HCT116 (cell line): ENCODE results near the gene MSI2. TPM values are rescaled to one million over a fixed set of nuclear protein-coding genes. Genes with fewer than 3 reads are reported as not detected.

Experiments
- ATAC-seq: fragments of 200-7000 bp; cut with Tn5 transposase; 2 replicates; pipeline ENCODE4 v1.9.1; 2020; ENCODE audit warnings: mild to moderate bottlenecking, moderate library complexity
- BruUV-seq: library from RNA; stranded (reverse); fragments of 400-500 nt; replicated peaks from 2 replicates; lab custom pipeline; 2021; lab: Mats Ljungman, UMichigan
- CTCF ChIA-PET: fragments of 300-600 bp; sonication (Branson Sonifier 250); formaldehyde crosslinking; loops from one replicate; lab custom pipeline; 2021; ENCODE audit warnings: antibody characterized with exemption; lab: Charles Lee
- POLR2A ChIA-PET: fragments of 300-600, 350-600 bp; sonication (Branson Sonifier 250); formaldehyde crosslinking; loops from one replicate; lab custom pipeline; 2021; ENCODE audit warnings: antibody characterized with exemption; lab: Charles Lee
- RAD21 ChIA-PET, 2 experiments: fragments of 300-600 bp; sonication (Branson Sonifier 250); formaldehyde crosslinking; loops; one replicate each; lab custom pipeline; 2023; ENCODE audit warnings: low total read pairs in 2 of 2; ENCODE audit not compliant: uncharacterized antibody in 2 of 2, unreplicated experiment in 2 of 2, low non-redundant PET in 1 of 2; lab: Charles Lee
- DNase-seq: peaks from one replicate; pipeline ENCODE4 v3.0.0-alpha.2; 2010; ENCODE audit warnings: low read depth, low spot score
- H2AFZ ChIP-seq: fragments of 200-600 bp; shearing (Covaris generic), sonication (generic); 2 replicates; pipeline ENCODE4 v1.6.1; 2017; ENCODE audit warnings: low read depth, mixed run types, mixed read lengths, antibody characterized with exemption, low read length; ENCODE audit not compliant: poor library complexity, severe bottlenecking
- H3K27ac ChIP-seq: 2 replicates; pipeline ENCODE4 v1.5.1; 2012; ENCODE audit warnings: low read depth, low read length
- H3K27me3 ChIP-seq: fragments of 200-600 bp; sonication (generic); 2 replicates; pipeline ENCODE4 v1.6.1; 2016; ENCODE audit warnings: mixed run types, low read length, mixed read lengths; ENCODE audit not compliant: insufficient read depth
- H3K36me3 ChIP-seq, 2 experiments: fragments of 200-500 bp in 1 of 2; fragments of 200-600 bp in 1 of 2; sonication (Bioruptor generic) in 1 of 2; sonication (generic) in 1 of 2; 2 replicates each; pipeline versions ENCODE4 v1.5.1 to v1.6.1; 2014 to 2016; ENCODE audit warnings: low read length in 2 of 2, inconsistent platforms in 1 of 2, mixed read lengths in 1 of 2, mixed run types in 1 of 2; ENCODE audit not compliant: insufficient read depth in 2 of 2, control insufficient read depth in 1 of 2
- H3K4me1 ChIP-seq, 2 experiments: fragments of 200-600 bp in 1 of 2; sonication (generic) in 1 of 2; 2 replicates each; pipeline versions ENCODE4 v1.5.1 to v1.6.1; 2012 to 2017; ENCODE audit warnings: low read length in 2 of 2, inconsistent platforms in 1 of 2, mild to moderate bottlenecking in 1 of 2, mixed read lengths in 1 of 2, mixed run types in 1 of 2, moderate library complexity in 1 of 2; ENCODE audit not compliant: insufficient read depth in 2 of 2, control insufficient read depth in 1 of 2
- H3K4me2 ChIP-seq: fragments of 200-600 bp; sonication (generic); 2 replicates; pipeline ENCODE4 v1.6.1; 2017; ENCODE audit warnings: mixed run types, low read length, mixed read lengths
- H3K4me3 ChIP-seq, 2 experiments: fragments of 200-600 bp in 1 of 2; sonication (generic) in 1 of 2; replicated peaks in 1 of 2; 2 replicates each; pipeline ENCODE4 v1.5.1; 2011 to 2016; ENCODE audit warnings: low read length in 2 of 2, control low read depth in 1 of 2, low read depth in 1 of 2, mild to moderate bottlenecking in 1 of 2, mixed read lengths in 1 of 2, mixed run types in 1 of 2
- H3K79me2 ChIP-seq: fragments of 200-600 bp; sonication (generic); 2 replicates; pipeline ENCODE4 v1.6.1; 2017; ENCODE audit warnings: mild to moderate bottlenecking, mixed run types, low read length, moderate library complexity, mixed read lengths; ENCODE audit not compliant: insufficient read depth
- H3K9ac ChIP-seq: fragments of 200-600 bp; sonication (generic); 2 replicates; pipeline ENCODE4 v1.6.1; 2016; ENCODE audit warnings: low read length, mixed read lengths
- H3K9me2 ChIP-seq: fragments of 200-600 bp; sonication (generic), shearing (Covaris generic); 2 replicates; pipeline ENCODE4 v1.6.1; 2017; ENCODE audit warnings: mixed run types, mild to moderate bottlenecking, moderate library complexity; ENCODE audit not compliant: insufficient read depth
- H3K9me3 ChIP-seq, 2 experiments: fragments of 200-500 bp in 1 of 2; fragments of 200-600 bp in 1 of 2; sonication (Bioruptor generic) in 1 of 2; sonication (generic) in 1 of 2; 2 replicates each; pipeline ENCODE4 v1.6.1; 2014 to 2017; ENCODE audit warnings: low read length in 2 of 2, mixed read lengths in 2 of 2, inconsistent platforms in 1 of 2, low read depth in 1 of 2, mild to moderate bottlenecking in 1 of 2, mixed run types in 1 of 2, moderate library complexity in 1 of 2; ENCODE audit not compliant: control insufficient read depth in 1 of 2, insufficient read depth in 1 of 2
- H4K20me1 ChIP-seq: fragments of 200-600 bp; sonication (generic), shearing (Covaris generic); 2 replicates; pipeline ENCODE4 v1.6.1; 2017; ENCODE audit warnings: mixed run types, mild to moderate bottlenecking, moderate library complexity; ENCODE audit not compliant: insufficient read depth
- CBX3 ChIP-seq: IDR thresholded peaks from 2 replicates; pipeline ENCODE4 v1.6.1; 2012; ENCODE audit warnings: low read depth
- CEBPB ChIP-seq: IDR thresholded peaks from 2 replicates; pipeline ENCODE4 v1.6.1; 2012; ENCODE audit warnings: low read depth
- CTCF ChIP-seq, 3 experiments: fragments of 200-600 bp in 1 of 3; sonication (generic) in 1 of 3; IDR thresholded peaks in 2 of 3; conservative IDR thresholded peaks in 1 of 3; 2 replicates each; pipeline ENCODE4 v1.5.1; 2012 to 2017; ENCODE audit warnings: low read depth in 2 of 3, low read length in 2 of 3, antibody characterized with exemption in 1 of 3, borderline replicate concordance in 1 of 3, control low read depth in 1 of 3, mild to moderate bottlenecking in 1 of 3, mixed read lengths in 1 of 3, mixed run types in 1 of 3, moderate library complexity in 1 of 3; ENCODE audit not compliant: insufficient read depth in 1 of 3
- EGR1 ChIP-seq: IDR thresholded peaks from 2 replicates; pipeline ENCODE4 v1.6.1; 2012; ENCODE audit warnings: low read depth
- ELF1 ChIP-seq: IDR thresholded peaks from 2 replicates; pipeline ENCODE4 v1.6.1; 2012; ENCODE audit warnings: low read depth, borderline replicate concordance
- EZH2 ChIP-seq: fragments of 200-600 bp; sonication (generic); IDR thresholded peaks from 2 replicates; pipeline ENCODE4 v1.6.1; 2017; ENCODE audit warnings: antibody characterized with exemption, mixed run types
- FOSL1 ChIP-seq: IDR thresholded peaks from 2 replicates; pipeline ENCODE4 v1.6.1; 2012; ENCODE audit warnings: low read depth
- JUND ChIP-seq: IDR thresholded peaks from 2 replicates; pipeline ENCODE4 v1.6.1; 2012
- MAX ChIP-seq: IDR thresholded peaks from 2 replicates; pipeline ENCODE4 v1.6.1; 2012
- POLR2AphosphoS5 ChIP-seq: IDR thresholded peaks from 2 replicates; pipeline ENCODE4 v1.6.1; 2011; ENCODE audit warnings: mild to moderate bottlenecking, low read depth, low read length, moderate library complexity
- RAD21 ChIP-seq: IDR thresholded peaks from 2 replicates; pipeline ENCODE4 v1.6.1; 2012; ENCODE audit warnings: low read depth, mild to moderate bottlenecking
- SIN3A ChIP-seq: IDR thresholded peaks from 2 replicates; pipeline ENCODE4 v1.6.1; 2012; ENCODE audit warnings: low read depth
- SP1 ChIP-seq: IDR thresholded peaks from 2 replicates; pipeline ENCODE4 v1.6.1; 2012; ENCODE audit warnings: low read depth
- TCF7L2 ChIP-seq: IDR thresholded peaks from 2 replicates; pipeline ENCODE4 v1.7.0; 2011; ENCODE audit warnings: borderline replicate concordance, inconsistent platforms; ENCODE audit not compliant: insufficient read depth, insufficient read length; ENCODE audit errors: extremely low read depth
- YY1 ChIP-seq: IDR thresholded peaks from 2 replicates; pipeline ENCODE4 v1.6.1; 2011; ENCODE audit warnings: low read length, low read depth, moderate library complexity, mild to moderate bottlenecking; ENCODE audit not compliant: insufficient replicate concordance; ENCODE audit errors: extremely low read depth
- ZFX ChIP-seq: fragments of 450-650 bp; IDR thresholded peaks from 2 replicates; pipeline ENCODE4 v1.6.1; 2017
- intact Hi-C: fragments of 100-400 bp; cut with micrococcal nuclease; formaldehyde crosslinking; loops from 2 replicates; pipeline ENCODE4 v1.10.0; 2022
- total RNA-seq: library from RNA; stranded (reverse); gene quantifications from one replicate; pipeline ENCODE4 v1.2.1, GENCODE V29; 2021; ENCODE audit not compliant: unreplicated experiment
- TF ChIP-seq, protein P1 (sequence below): IDR thresholded peaks from 2 replicates; pipeline ENCODE4 v1.6.1; 2012; ENCODE audit warnings: low read depth
- TF ChIP-seq, protein P2 (sequence below): IDR thresholded peaks from 2 replicates; pipeline ENCODE4 v1.6.1; 2012

The MSI2 gene
- total RNA-seq, 1 experiment from 2014 or later, result 137 TPM

GRCh38 chr17:57484081-57484666 lies 227.9 kb downstream of the MSI2 start:
- Histone ChIP-seq H3K9me3 (no peaks in the 10 kb centered on the region), H4K20me1 (no peaks in the 10 kb centered on the region), H3K79me2 (no peaks in the 10 kb centered on the region), H3K9ac (no peak overlapping the region), H3K27ac (no peak overlapping the region), H3K9me2 (no peaks in the 10 kb centered on the region), H2AFZ (no peak overlapping the region), H3K4me1 (peaks cover 0 to 8% of the 10 kb centered on the region in 2 experiments; a peak in 1 of 4 replicates), H3K27me3 (no peaks in the 10 kb centered on the region), H3K4me3 (no peak overlapping the region), H3K4me2 (no peak overlapping the region), H3K36me3 (no peaks in the 10 kb centered on the region)
- TF ChIP-seq FOSL1 (no peak), CEBPB (no peak), EZH2 (no peak), TCF7L2 (no peak), CTCF (IDR thresholded peaks at IDR 0.05 in 2 of 3, conservative IDR thresholded peaks at IDR 0.05 in 1 of 3; ENCODE audit: borderline replicate concordance in 1 of 3, insufficient read depth in 1 of 3, low read depth in 2 of 3, low read length in 2 of 3) (no peak), SIN3A (no peak), POLR2AphosphoS5 (no peak), MAX (no peak), SP1 (no peak), YY1 (no peak), ZFX (no peak), ELF1 (no peak), RAD21 (no peak), CBX3 (no peak), EGR1 (no peak), JUND (no peak)
- TF ChIP-seq, protein P1, sequence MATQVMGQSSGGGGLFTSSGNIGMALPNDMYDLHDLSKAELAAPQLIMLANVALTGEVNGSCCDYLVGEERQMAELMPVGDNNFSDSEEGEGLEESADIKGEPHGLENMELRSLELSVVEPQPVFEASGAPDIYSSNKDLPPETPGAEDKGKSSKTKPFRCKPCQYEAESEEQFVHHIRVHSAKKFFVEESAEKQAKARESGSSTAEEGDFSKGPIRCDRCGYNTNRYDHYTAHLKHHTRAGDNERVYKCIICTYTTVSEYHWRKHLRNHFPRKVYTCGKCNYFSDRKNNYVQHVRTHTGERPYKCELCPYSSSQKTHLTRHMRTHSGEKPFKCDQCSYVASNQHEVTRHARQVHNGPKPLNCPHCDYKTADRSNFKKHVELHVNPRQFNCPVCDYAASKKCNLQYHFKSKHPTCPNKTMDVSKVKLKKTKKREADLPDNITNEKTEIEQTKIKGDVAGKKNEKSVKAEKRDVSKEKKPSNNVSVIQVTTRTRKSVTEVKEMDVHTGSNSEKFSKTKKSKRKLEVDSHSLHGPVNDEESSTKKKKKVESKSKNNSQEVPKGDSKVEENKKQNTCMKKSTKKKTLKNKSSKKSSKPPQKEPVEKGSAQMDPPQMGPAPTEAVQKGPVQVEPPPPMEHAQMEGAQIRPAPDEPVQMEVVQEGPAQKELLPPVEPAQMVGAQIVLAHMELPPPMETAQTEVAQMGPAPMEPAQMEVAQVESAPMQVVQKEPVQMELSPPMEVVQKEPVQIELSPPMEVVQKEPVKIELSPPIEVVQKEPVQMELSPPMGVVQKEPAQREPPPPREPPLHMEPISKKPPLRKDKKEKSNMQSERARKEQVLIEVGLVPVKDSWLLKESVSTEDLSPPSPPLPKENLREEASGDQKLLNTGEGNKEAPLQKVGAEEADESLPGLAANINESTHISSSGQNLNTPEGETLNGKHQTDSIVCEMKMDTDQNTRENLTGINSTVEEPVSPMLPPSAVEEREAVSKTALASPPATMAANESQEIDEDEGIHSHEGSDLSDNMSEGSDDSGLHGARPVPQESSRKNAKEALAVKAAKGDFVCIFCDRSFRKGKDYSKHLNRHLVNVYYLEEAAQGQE, result no peak
- TF ChIP-seq, protein P2, sequence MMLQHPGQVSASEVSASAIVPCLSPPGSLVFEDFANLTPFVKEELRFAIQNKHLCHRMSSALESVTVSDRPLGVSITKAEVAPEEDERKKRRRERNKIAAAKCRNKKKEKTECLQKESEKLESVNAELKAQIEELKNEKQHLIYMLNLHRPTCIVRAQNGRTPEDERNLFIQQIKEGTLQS, result no peak
- BruUV-seq, result no TSS peak
- RAD21 ChIA-PET, result no interaction called here
- intact Hi-C loops, result no loop called here
- CTCF ChIA-PET, result no interaction called here
- POLR2A ChIA-PET, result no interaction called here
- no peak for DNase-seq
- ATAC-seq, result no peak
